Measurements from ENCODE around the gene TXLNA. TPM values are rescaled to one million over a fixed set of nuclear protein-coding genes. Genes with fewer than 3 reads are reported as not detected.
A peak's percentile ranks its signal among the peaks of the same experiment; 100 is the strongest.

The TXLNA gene
- total and polyA plus RNA-seq, 7 experiments from 2014 or later: 16.7 to 83.3 (median 31.4) TPM

- intact Hi-C loops (cut with micrococcal nuclease): loop anchor here (1.0 kb wide), 5 partner anchors 24 to 198 kb away; no protein-coding TSS in a partner anchor
- POLR2A ChIA-PET: interaction anchor here (0.8 to 2.7 kb wide), 22 partner anchors 8 to 179 kb away, joined by 3 to 16 read pairs (median 6); partner anchors contain the start of genes BSDC1, CCDC28B, HDAC1 and IQCC
- H3K27me3 ChIP-seq (ENCODE audit: control insufficient read depth in 2 of 2, insufficient read depth in 2 of 2, low read length in 2 of 2): no peaks in the 10 kb centered on the region
- H3K9me3 ChIP-seq (ENCODE audit: control insufficient read depth in 2 of 3, low read length in 3 of 3): no peaks in the 10 kb centered on the region
- peaks cover under 1 to 12% of the 10 kb centered on the region in 2 donors for H3K4me1 ChIP-seq (ENCODE audit: control insufficient read depth in 2 of 2, insufficient read depth in 2 of 2, low read length in 2 of 2)
- CTCF ChIA-PET: interaction anchor here (0.6 to 3.6 kb wide), 42 partner anchors 10 to 200 kb away, joined by 3 to 32 read pairs (median 4); partner anchors contain the start of genes BSDC1, CCDC28B, FAM167B and HDAC1
- H3K27ac Mint-ChIP-seq: peak overlapping the region; percentile 25 to 86 (median 63)
- H3K27ac ChIP-seq (ENCODE audit: low read depth, low read length): peak overlapping the region; percentile 59
- H3K36me3 Mint-ChIP-seq: peaks cover 0 to 16% (median 4%) of the 10 kb centered on the region in 5 donors
- no peak overlapping the region for H3K4me3 ChIP-seq (ENCODE audit: low read length)
- ATAC-seq (peak; percentile 92), DNase-seq (peak in 8 of 9 donors; percentile 29 to 63 (median 52))
- H3K36me3 ChIP-seq (ENCODE audit: control insufficient read depth in 2 of 3, insufficient read depth in 3 of 3, low read length in 3 of 3): peaks cover 0 to 24% (median 0%) of the 10 kb centered on the region in 3 experiments
- no peaks in the 10 kb centered on the region for H3K27me3 Mint-ChIP-seq
- no peaks in the 10 kb centered on the region for H3K9me3 Mint-ChIP-seq
- peak overlapping the region in 6 of 10 donors; percentile 7 to 43 (median 32) for H3K4me3 Mint-ChIP-seq
- peaks cover 12 to 31% (median 24%) of the 10 kb centered on the region in 7 donors for H3K4me1 Mint-ChIP-seq
Observed at GRCh38 chr1:32215629-32216480, 36.4 kb downstream of the TXLNA start.

- ChIA-PET POLR2A (interaction anchor here (0.6 to 2.7 kb wide), 18 partner anchors 10 to 178 kb away, joined by 3 to 16 read pairs (median 8); partner anchors contain the start of genes BSDC1, HDAC1, IQCC and LCK), CTCF (interaction anchor here (0.6 to 3.6 kb wide), 25 partner anchors 11 to 200 kb away, joined by 3 to 32 read pairs (median 8); partner anchors contain the start of genes BSDC1, CCDC28B, FAM167B and HDAC1)
- Mint-ChIP-seq H3K27ac (peak overlapping the region in 6 of 9 donors; percentile 25 to 86 (median 66)), H3K9me3 (no peaks in the 10 kb centered on the region), H3K4me1 (peaks cover 18 to 38% (median 31%) of the 10 kb centered on the region in 7 donors), H3K36me3 (peaks cover 0 to 16% (median 4%) of the 10 kb centered on the region in 5 donors), H3K4me3 (peak overlapping the region in 3 of 10 donors; percentile 7 to 33 (median 29)), H3K27me3 (no peaks in the 10 kb centered on the region)
- Histone ChIP-seq H3K9me3 (ENCODE audit: control insufficient read depth in 2 of 3, low read length in 3 of 3) (no peaks in the 10 kb centered on the region), H3K36me3 (ENCODE audit: control insufficient read depth in 2 of 3, insufficient read depth in 3 of 3, low read length in 3 of 3) (peaks cover 0 to 24% (median 0%) of the 10 kb centered on the region in 3 experiments), H3K27me3 (ENCODE audit: control insufficient read depth in 2 of 2, insufficient read depth in 2 of 2, low read length in 2 of 2) (no peaks in the 10 kb centered on the region), H3K27ac (ENCODE audit: low read depth, low read length) (peak overlapping the region; percentile 59), H3K4me3 (ENCODE audit: low read length) (no peak overlapping the region), H3K4me1 (ENCODE audit: control insufficient read depth in 2 of 2, insufficient read depth in 2 of 2, low read length in 2 of 2) (peaks cover 8 to 18% of the 10 kb centered on the region in 2 donors)
- intact Hi-C loops (cut with micrococcal nuclease): loop anchor here in 1 of 2 donors (1.0 kb wide), 1 partner anchor 74 kb away; no protein-coding TSS in a partner anchor
- ATAC-seq (no peak), DNase-seq (no peak)
Observed at GRCh38 chr1:32216566-32216965, 37.1 kb downstream of the TXLNA start.

GRCh38 chr1:32219022-32219421, 39.5 kb downstream of the TXLNA start:
- peaks cover 0 to 26% (median 6%) of the 10 kb centered on the region in 3 experiments for H3K36me3 ChIP-seq (ENCODE audit: control insufficient read depth in 2 of 3, insufficient read depth in 3 of 3, low read length in 3 of 3)
- H3K27ac ChIP-seq (ENCODE audit: low read depth, low read length): no peak overlapping the region
- Mint-ChIP-seq H3K27me3 (no peaks in the 10 kb centered on the region), H3K9me3 (no peaks in the 10 kb centered on the region), H3K27ac (peak overlapping the region in 2 of 9 donors; percentile 31 to 62), H3K4me1 (peaks cover 23 to 60% (median 45%) of the 10 kb centered on the region in 7 donors), H3K4me3 (peak overlapping the region in 1 of 10 donors; percentile 41), H3K36me3 (peaks cover 0 to 22% (median 6%) of the 10 kb centered on the region in 5 donors)
- ChIA-PET CTCF (interaction anchor here (0.6 kb wide), 1 partner anchor 83 kb away, joined by 5 read pairs; no protein-coding TSS in a partner anchor), POLR2A (interaction anchor here (0.9 to 1.0 kb wide), 2 partner anchors 15 to 103 kb away, joined by 3 to 5 read pairs; no protein-coding TSS in a partner anchor)
- no peak overlapping the region for H3K4me3 ChIP-seq (ENCODE audit: low read length)
- H3K4me1 ChIP-seq (ENCODE audit: control insufficient read depth in 2 of 2, insufficient read depth in 2 of 2, low read length in 2 of 2): peaks cover 21 to 34% of the 10 kb centered on the region in 2 donors
- ATAC-seq (no peak), DNase-seq (no peak)
- intact Hi-C loops (cut with micrococcal nuclease): no loop called here
- H3K27me3 ChIP-seq (ENCODE audit: control insufficient read depth in 2 of 2, insufficient read depth in 2 of 2, low read length in 2 of 2): no peaks in the 10 kb centered on the region
- H3K9me3 ChIP-seq (ENCODE audit: control insufficient read depth in 2 of 3, low read length in 3 of 3): no peaks in the 10 kb centered on the region

GRCh38 chr1:32220746-32221580, 41.5 kb downstream of the TXLNA start:
- H3K9me3 ChIP-seq (ENCODE audit: control insufficient read depth in 2 of 3, low read length in 3 of 3): no peaks in the 10 kb centered on the region
- Mint-ChIP-seq H3K9me3 (no peaks in the 10 kb centered on the region), H3K36me3 (peaks cover 0 to 30% (median 11%) of the 10 kb centered on the region in 5 donors), H3K27ac (peak overlapping the region; percentile 94 to 99 (median 98)), H3K27me3 (no peaks in the 10 kb centered on the region), H3K4me1 (peaks cover 22 to 64% (median 45%) of the 10 kb centered on the region in 7 donors), H3K4me3 (peak overlapping the region; percentile 90 to 98 (median 97))
- H3K4me1 ChIP-seq (ENCODE audit: control insufficient read depth in 2 of 2, insufficient read depth in 2 of 2, low read length in 2 of 2): peaks cover 23 to 32% of the 10 kb centered on the region in 2 donors
- ATAC-seq (no peak), DNase-seq (no peak)
- ChIA-PET POLR2A (interaction anchor here (0.5 to 1.7 kb wide), 6 partner anchors 30 to 185 kb away, joined by 3 to 4 read pairs (median 3); partner anchors contain the start of genes HDAC1, LCK and MARCKSL1), CTCF (interaction anchor here (0.6 to 1.5 kb wide), 3 partner anchors 151 to 190 kb away, joined by 3 to 6 read pairs (median 4); no protein-coding TSS in a partner anchor)
- H3K36me3 ChIP-seq (ENCODE audit: control insufficient read depth in 2 of 3, insufficient read depth in 3 of 3, low read length in 3 of 3): peaks cover 5 to 32% (median 11%) of the 10 kb centered on the region in 3 experiments
- intact Hi-C loops (cut with micrococcal nuclease): no loop called here
- H3K4me3 ChIP-seq (ENCODE audit: low read length): peak overlapping the region; percentile 99
- peak overlapping the region; percentile 99 for H3K27ac ChIP-seq (ENCODE audit: low read depth, low read length)
- H3K27me3 ChIP-seq (ENCODE audit: control insufficient read depth in 2 of 2, insufficient read depth in 2 of 2, low read length in 2 of 2): no peaks in the 10 kb centered on the region

GRCh38 chr1:32221581-32221979, 42.1 kb downstream of the TXLNA start:
- Mint-ChIP-seq H3K4me3 (peak overlapping the region; percentile 90 to 98 (median 97)), H3K27ac (peak overlapping the region; percentile 94 to 99 (median 98)), H3K27me3 (no peaks in the 10 kb centered on the region), H3K4me1 (peaks cover 17 to 61% (median 39%) of the 10 kb centered on the region in 7 donors), H3K36me3 (peaks cover 0 to 31% (median 11%) of the 10 kb centered on the region in 5 donors), H3K9me3 (no peaks in the 10 kb centered on the region)
- POLR2A ChIA-PET: interaction anchor here (0.5 to 2.4 kb wide), 7 partner anchors 16 to 185 kb away, joined by 3 to 5 read pairs (median 4); partner anchors contain the start of genes HDAC1, IQCC and LCK
- peaks cover 5 to 37% (median 11%) of the 10 kb centered on the region in 3 experiments for H3K36me3 ChIP-seq (ENCODE audit: control insufficient read depth in 2 of 3, insufficient read depth in 3 of 3, low read length in 3 of 3)
- intact Hi-C loops (cut with micrococcal nuclease): no loop called here
- H3K4me3 ChIP-seq (ENCODE audit: low read length): peak overlapping the region; percentile 99
- ATAC-seq (no peak), DNase-seq (no peak)
- CTCF ChIA-PET: interaction anchor here (0.6 to 1.5 kb wide), 3 partner anchors 151 to 190 kb away, joined by 3 to 6 read pairs (median 4); no protein-coding TSS in a partner anchor
- H3K27ac ChIP-seq (ENCODE audit: low read depth, low read length): peak overlapping the region; percentile 99
- no peaks in the 10 kb centered on the region for H3K27me3 ChIP-seq (ENCODE audit: control insufficient read depth in 2 of 2, insufficient read depth in 2 of 2, low read length in 2 of 2)
- no peaks in the 10 kb centered on the region for H3K9me3 ChIP-seq (ENCODE audit: control insufficient read depth in 2 of 3, low read length in 3 of 3)
- H3K4me1 ChIP-seq (ENCODE audit: control insufficient read depth in 2 of 2, insufficient read depth in 2 of 2, low read length in 2 of 2): peaks cover 23 to 26% of the 10 kb centered on the region in 2 donors
